Stimulated activated CD8-positive, alpha-beta memory T cell treated with anti-CD3 and anti-CD28 coated beads, Interleukin-12 subunit alpha, Interleukin-12 subunit beta, amount 100 ng/mL, for 4 hours (primary cell): ENCODE measurements around the gene CBX8.

Experiments
- DNase-seq: peaks from one replicate; pipeline ENCODE4 v3.0.0-alpha.2; 2020; ENCODE audit warnings: low read depth

The CBX8 gene

GRCh38 chr17:79835470-79835899 is 38.6 kb upstream of the CBX8 start:
- DNase-seq = no peak

DNA sequence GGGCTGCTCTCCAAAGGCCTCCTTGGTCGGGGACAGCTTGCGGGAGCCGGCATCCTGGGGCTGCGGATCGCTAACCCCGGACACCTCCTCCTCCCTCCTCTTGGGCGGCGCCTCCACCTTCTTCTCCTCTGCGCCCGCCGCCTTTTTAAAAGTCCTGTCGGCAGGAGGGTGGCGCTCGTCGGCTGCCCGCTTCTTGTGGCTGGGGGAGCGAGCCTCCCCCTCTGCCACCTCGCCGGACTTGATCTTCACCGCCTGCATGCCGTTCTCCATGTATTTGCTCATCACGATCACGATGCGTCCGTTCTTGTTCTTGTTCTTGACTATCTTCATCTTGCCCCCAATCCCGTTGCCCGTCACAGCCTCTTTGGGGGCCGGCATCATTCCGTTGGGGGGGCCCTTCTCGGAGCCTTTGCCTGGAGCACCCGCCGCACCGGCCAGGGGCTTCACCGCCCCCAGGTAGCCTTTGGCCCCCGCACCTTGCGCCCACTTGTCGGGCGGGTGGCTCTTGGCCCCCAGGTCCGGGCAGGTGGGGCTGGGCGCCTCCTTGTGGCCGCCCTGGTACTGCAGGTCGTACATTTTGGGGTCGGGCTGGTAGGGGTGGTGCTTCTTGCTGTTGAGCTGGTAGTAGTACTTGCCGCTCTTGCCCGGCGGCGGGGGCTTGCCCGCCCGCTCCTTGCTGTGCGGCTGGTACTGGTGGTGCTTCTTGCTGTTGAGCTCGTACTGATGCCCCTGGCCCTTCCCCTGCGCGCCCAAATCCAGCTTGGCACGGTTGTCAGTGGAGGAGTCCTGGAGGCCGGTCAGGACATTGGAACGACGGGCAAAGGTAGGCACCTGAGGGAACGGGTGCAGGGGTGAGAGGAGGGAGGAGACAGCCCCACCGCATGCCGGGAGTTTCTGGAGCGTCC is 37.9 kb upstream of the CBX8 start:
- no peak for DNase-seq

DNA sequence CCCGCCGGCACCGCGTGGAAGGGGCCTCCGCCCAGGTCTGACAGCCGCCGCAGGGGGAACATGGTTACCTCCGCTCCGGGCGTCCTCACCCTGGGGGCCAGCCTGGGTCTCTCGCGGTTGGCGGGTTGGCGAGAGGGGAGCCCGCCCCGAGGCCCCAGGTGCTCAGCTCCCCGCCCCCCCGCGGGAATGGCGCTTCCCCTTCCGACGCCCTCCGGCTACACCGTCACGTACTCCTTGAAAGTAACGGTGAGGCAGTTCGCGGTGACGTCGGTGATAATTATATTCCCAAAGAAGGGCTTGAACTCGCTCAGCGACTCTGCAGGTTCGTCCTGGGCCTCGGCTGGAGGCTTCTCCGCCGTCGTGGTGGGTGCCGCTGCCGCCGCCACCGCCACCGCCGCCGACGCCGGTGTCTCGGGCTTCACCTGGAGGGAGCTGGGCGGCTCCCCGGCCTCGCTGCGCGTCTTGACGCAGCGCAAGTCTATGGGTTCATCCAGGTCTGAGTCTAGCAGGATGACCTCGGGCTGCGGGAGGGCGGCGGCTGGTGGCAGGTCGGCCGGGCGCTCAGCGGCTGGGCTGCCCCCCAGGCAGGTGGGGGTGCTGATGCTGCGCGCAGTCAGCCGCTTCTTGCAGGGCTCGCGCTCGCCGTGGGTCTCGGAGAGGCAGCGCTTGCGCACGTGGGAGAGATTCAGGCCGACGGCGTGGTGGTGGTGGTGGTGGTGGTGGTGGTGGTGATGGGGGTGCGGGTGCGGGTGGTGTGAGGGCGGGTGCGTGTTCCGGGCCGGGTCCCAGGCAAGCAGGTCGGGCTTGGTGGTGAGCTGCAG is 37.1 kb upstream of the CBX8 start:
- no peak for DNase-seq

DNA sequence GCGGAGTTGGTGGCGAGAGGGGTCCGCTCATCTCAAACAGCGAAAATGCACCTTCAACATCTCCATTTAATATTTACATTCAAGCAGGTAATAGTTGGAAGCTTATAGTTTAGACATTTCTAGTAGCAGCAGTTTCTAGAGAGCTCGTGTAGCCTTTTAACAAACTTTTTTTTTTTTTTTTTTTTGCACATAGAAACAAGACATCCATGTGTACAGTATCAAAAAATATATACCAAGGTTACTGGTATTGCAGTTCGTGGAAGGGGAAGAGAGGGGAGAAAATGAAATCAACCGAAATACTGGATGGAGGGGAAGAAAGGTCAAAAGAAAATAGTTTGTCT is 36.2 kb upstream of the CBX8 start:
- no peak for DNase-seq

- no peak for DNase-seq
These were observed 35.6 kb upstream of the CBX8 start for GRCh38 chr17:79832218-79833109.

GRCh38 chr17:79831265-79832217 is 34.7 kb upstream of the CBX8 start:
- no peak for DNase-seq

GRCh38 chr17:79830763-79831264 is 33.9 kb upstream of the CBX8 start:
- no peak for DNase-seq

DNA sequence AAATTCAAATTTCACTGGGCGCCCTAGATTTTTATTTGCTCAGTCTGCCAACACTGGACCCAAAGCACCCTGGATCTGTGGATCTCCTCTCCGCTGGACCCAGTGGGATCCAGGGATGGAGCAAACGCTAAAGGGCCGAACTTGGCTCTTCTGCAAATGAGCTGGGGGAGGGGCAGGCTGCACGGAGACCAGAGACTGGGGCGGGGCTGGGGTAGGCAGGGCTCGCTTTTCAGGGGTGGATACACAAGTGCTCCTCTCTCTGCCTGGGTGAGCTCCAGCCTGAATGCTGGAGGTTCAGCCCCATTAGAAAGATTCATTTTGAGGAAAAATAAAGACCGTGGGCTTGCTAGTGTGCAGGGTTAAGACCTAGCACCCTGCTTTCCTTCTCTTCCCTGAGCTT is 33.4 kb upstream of the CBX8 start:
- no peak for DNase-seq

- no peak for DNase-seq
These were observed 32.6 kb upstream of the CBX8 start for GRCh38 chr17:79829457-79829856.

GRCh38 chr17:79829004-79829403 is 32.1 kb upstream of the CBX8 start:
- no peak for DNase-seq

- no peak for DNase-seq
These were observed 30.1 kb upstream of the CBX8 start for GRCh38 chr17:79826841-79827578.

DNA sequence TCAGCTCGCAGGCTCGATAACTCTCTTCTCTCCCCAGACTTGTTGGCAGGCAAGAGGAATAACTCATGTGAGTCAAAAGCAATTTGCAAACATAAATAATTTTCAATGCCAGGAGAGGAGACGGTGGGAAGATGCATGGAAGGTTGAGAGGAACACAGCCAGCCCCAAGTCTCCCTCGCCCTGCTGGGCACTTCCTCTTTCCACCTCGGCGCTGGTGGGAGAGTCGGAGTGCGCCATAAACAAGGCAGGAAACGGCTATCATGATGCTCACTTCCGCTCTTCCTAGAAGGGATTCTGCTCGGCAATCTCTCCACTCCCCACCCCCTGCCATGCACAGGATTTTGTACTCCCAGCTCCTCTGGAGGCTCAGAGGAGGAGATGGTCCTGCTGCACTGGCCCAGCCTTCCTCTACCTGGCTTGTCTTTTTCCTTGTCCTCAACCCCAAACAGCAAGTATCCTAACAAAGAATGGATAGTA is 29.4 kb upstream of the CBX8 start:
- DNase-seq = no peak

DNA sequence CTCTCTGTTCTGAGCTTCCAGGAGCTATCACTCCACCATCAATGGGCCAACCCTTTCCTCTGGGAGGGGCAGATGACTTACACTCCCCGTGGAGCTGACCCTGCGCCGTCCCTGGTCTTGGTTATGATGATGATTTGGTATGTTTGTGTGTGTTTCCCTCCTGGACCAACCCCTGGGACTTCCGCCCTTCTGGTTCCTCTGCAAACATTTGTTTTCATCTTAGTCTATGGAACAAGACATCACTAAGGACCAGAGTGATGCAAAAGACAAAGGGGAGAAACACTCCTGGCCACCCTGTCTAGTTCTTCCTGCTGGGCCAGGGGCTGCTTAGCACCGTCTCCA is 28.7 kb upstream of the CBX8 start:
- no peak for DNase-seq

DNA sequence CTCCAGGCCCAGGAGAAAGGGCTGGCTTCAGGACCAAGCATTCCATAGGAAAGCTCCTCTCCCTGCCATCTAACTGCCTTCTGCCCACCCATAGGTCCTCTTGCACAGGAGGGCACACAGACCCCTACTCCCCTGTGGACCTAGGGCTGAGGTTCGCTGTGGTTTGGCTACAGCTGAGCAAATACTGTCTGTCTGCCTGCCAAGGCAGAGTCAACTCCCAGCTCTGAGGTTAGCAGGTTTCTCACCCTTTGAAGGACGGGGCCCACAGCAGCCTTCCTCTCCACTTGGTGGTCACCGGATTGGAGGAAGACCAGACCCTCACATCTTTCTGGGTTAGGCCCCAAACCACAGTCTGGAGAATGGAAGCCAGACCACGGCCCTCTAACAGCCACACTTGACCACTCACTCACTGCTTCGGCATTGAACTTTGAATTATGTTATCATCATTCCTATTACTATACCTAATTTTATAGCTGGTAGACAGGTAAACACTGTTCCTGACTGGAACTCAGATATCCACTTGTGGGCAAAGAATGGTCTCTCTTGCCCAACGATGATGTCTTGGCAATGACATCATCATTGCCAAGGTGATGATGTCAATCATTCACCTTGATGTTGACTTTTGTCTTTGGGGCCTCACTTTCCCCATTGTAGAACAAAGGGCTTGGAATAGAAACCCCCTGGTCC is 28.2 kb upstream of the CBX8 start:
- DNase-seq = no peak

DNA sequence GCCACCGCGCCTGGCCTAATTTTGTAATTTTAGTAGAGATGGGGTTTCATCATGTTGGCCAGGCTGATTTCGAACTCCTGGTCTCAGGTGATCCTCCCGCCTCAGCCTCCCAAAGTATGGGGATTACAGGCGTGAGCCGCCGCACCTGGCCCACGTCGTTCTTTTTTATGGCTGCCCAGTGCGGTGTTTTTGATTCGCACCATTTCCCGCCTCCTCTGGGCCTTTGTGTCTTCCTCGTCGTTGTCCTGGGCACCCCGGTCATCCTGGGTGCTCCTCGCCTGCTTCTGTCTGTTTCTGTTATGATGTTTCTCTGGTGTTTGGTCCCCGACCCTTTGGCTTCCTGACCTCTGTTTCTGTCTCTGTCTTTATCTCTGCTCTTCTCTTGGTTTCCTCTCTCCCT is 27.4 kb upstream of the CBX8 start:
- DNase-seq = no peak

DNA sequence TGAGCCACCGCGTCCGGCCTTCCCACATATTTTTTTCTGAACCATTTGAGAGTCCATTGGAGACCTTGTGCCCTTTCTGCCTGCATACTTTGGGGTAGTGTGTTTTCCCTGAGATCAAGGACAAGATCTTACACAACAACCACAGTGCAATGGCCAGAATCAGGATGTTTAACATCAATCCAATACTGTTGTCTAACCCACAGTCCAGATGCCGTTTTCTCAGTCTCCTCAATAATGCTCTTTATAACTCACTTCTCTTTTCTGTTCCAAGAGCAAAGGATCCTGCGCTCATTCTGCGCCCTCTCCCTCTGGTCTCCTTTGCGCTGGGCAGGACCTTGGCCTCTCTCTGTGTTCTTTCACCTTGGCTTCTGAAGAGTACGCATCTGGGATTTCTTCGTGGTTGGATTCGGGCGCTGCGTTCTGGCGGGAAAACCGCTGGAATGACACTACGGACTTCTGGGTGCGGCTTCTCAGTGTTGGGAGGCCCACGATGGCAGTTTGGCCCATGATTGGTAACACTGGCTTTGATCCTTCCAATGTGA is 25.8 kb upstream of the CBX8 start:
- DNase-seq = no peak

GRCh38 chr17:79821331-79822095 is 24.6 kb upstream of the CBX8 start:
- no peak for DNase-seq

DNA sequence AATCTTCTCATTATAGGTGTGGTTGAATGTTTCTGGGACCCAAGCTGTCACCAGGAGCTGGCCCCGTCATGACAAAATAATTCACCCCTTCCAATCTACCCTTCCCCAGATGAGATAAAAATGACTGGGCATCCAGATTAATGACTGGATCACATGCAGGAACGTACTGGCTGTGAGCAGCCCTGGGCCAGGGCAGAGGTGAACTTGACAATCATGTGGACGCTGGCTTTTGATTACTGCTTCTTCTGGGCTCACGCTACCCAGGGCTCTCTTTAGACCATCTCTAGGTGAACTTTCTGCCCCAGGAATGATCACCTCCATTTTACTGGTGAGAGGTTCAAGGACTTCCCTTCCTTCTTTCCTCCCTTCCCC is 24.1 kb upstream of the CBX8 start:
- no peak for DNase-seq
